SU-DHL-6 (cell line): Measurements from ENCODE around the gene CLEC12A.
"Not testable (repeated sequence)": the region's sequence is repeated elsewhere in the genome, so short reads cannot be mapped to it uniquely, and the experiment has no call there.

Source experiments
- EZH2phosphoT487 ChIP-seq: fragments of 200-600 bp; sonication (generic), shearing (Covaris generic); conservative IDR thresholded peaks from 2 replicates; pipeline ENCODE4 v1.6.1; 2018; ENCODE audit warnings: mild to moderate bottlenecking, antibody characterized with exemption, low read length, moderate library complexity, mixed read lengths
- TF ChIP-seq, protein P1 (sequence below): fragments of 200-600 bp; sonication (generic); IDR thresholded peaks from one replicate; pipeline ENCODE4 v1.5.1; 2017; ENCODE audit warnings: antibody characterized with exemption, mild to moderate bottlenecking, low read length, moderate library complexity; ENCODE audit not compliant: insufficient read depth, poor library complexity, severe bottlenecking

DNA sequence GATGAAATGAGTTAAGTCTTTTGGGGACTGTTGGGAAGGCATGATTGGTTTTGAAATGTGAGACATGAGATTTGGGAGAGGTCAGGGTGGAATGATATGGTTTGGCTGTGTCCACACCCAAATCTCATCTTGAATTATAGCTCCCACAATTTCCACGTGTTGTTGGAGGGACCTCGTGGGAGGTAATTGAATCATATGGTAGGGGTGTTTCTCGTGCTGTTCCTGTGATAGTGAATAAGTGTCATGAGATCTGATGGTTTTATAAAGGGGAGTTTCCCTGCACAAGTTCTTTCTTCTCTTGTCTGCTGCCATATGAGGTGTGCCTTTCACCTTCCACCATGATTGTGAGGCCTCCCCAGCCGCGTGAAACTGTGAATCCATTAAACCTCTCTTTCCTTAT lies 5.4 kb downstream of the CLEC12A start:
- TF ChIP-seq, protein P1, sequence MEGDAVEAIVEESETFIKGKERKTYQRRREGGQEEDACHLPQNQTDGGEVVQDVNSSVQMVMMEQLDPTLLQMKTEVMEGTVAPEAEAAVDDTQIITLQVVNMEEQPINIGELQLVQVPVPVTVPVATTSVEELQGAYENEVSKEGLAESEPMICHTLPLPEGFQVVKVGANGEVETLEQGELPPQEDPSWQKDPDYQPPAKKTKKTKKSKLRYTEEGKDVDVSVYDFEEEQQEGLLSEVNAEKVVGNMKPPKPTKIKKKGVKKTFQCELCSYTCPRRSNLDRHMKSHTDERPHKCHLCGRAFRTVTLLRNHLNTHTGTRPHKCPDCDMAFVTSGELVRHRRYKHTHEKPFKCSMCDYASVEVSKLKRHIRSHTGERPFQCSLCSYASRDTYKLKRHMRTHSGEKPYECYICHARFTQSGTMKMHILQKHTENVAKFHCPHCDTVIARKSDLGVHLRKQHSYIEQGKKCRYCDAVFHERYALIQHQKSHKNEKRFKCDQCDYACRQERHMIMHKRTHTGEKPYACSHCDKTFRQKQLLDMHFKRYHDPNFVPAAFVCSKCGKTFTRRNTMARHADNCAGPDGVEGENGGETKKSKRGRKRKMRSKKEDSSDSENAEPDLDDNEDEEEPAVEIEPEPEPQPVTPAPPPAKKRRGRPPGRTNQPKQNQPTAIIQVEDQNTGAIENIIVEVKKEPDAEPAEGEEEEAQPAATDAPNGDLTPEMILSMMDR, result not testable (repeated sequence)
- TF ChIP-seq EZH2phosphoT487, result not testable (repeated sequence)
